Measurements from ENCODE around the gene KLHL33.
"Not testable (repeated sequence)": the region's sequence is repeated elsewhere in the genome, so short reads cannot be mapped to it uniquely, and the experiment has no call there.

The KLHL33 gene

GRCh38 chr14:20435582-20436362, at the start of gene KLHL33:
Gene KLHL33, minus strand, starts transcription at chr14:20436166. Its CDS starts 355 bp downstream, at chr14:20435811.
- no peak for DNase-seq

GRCh38 chr14:20482382-20482781, 46.4 kb upstream of the KLHL33 start:
- no peak for DNase-seq

- DNase-seq, result no peak
Observed at GRCh38 chr14:20478894-20479293, 42.9 kb upstream of the KLHL33 start.

- peak; percentile 89 for DNase-seq
Observed at GRCh38 chr14:20477211-20477876, 41.4 kb upstream of the KLHL33 start.

- DNase-seq, result no peak
Observed at GRCh38 chr14:20476776-20477175, 40.8 kb upstream of the KLHL33 start.

GRCh38 chr14:20472536-20473169, 36.7 kb upstream of the KLHL33 start:
- no peak for DNase-seq

- DNase-seq, result peak; percentile 36
Observed at GRCh38 chr14:20470603-20470901, 34.6 kb upstream of the KLHL33 start.

- no peak for DNase-seq
Observed at GRCh38 chr14:20469890-20470602, 34.1 kb upstream of the KLHL33 start.

- peak; percentile 93 for DNase-seq
Observed at GRCh38 chr14:20469242-20469889, 33.4 kb upstream of the KLHL33 start, which contains the start of gene PNP. Gene PNP, plus strand, starts transcription at chr14:20469406. Its CDS starts 119 bp downstream, at chr14:20469525.

- DNase-seq, result peak; percentile 33
Observed at GRCh38 chr14:20468764-20469241, 32.8 kb upstream of the KLHL33 start.

GRCh38 chr14:20461225-20462141, 25.5 kb upstream of the KLHL33 start, which contains the start of gene PIP4P1:
Gene PIP4P1, minus strand, starts transcription at chr14:20461434. Its CDS starts 109 bp downstream, at chr14:20461325.
- peak; percentile 100 for DNase-seq

- DNase-seq, result peak; percentile 65
Observed at GRCh38 chr14:20460458-20461224, 24.7 kb upstream of the KLHL33 start.

- DNase-seq, result no peak
Observed at GRCh38 chr14:20458031-20458789, 22.2 kb upstream of the KLHL33 start.

- DNase-seq, result no peak
Observed at GRCh38 chr14:20456971-20457370, 21.0 kb upstream of the KLHL33 start.

- no peak for DNase-seq
Observed at GRCh38 chr14:20455355-20456300, 19.7 kb upstream of the KLHL33 start.

GRCh38 chr14:20454516-20455354, 18.8 kb upstream of the KLHL33 start, which contains the start of the genes APEX1 and OSGEP:
Gene APEX1, plus strand, starts transcription at chr14:20455226. Its CDS starts 420 bp downstream, at chr14:20455646.
Gene OSGEP, minus strand, starts transcription at chr14:20454812. Its CDS starts 129 bp downstream, at chr14:20454683.
- peak; percentile 99 for DNase-seq

GRCh38 chr14:20452831-20453230, 16.9 kb upstream of the KLHL33 start:
- not testable (repeated sequence) for DNase-seq

Measured in DMS79 (cell line).